HEK293 (cell line): ENCODE results near the gene TFR2.

Source experiments
- CTCF ChIA-PET: fragments of 350-600 bp; formaldehyde crosslinking; extraction: SDS; loops from one replicate; lab custom pipeline; 2021; ENCODE audit warnings: antibody characterized with exemption; lab: Yijun Ruan, JAX
- POLR2A ChIA-PET: fragments of 300-600 bp; formaldehyde crosslinking; extraction: SDS; loops from one replicate; lab custom pipeline; 2020; ENCODE audit warnings: antibody characterized with exemption, inconsistent platforms; lab: Yijun Ruan, JAX
- H3K27ac ChIP-seq: fragments of 200-500 bp; sonication (Bioruptor generic); 2 replicates; pipeline ENCODE4 v1.5.1; 2014; ENCODE audit warnings: low read depth, low read length, control low read depth, inconsistent platforms; ENCODE audit errors: extremely low read depth
- H3K36me3 ChIP-seq, 2 experiments: fragments of 200-500 bp in 1 of 2; sonication (Bioruptor generic) in 1 of 2; 1 replicate in 1 of 2; 2 replicates in 1 of 2; pipeline ENCODE4 v1.5.1; 2014 to 2017; ENCODE audit warnings: inconsistent platforms in 2 of 2, low read length in 2 of 2; ENCODE audit not compliant: control insufficient read depth in 2 of 2, insufficient read depth in 1 of 2
- H3K4me1 ChIP-seq: fragments of 200-500 bp; sonication (Bioruptor generic); 2 replicates; pipeline ENCODE4 v1.5.1; 2014; ENCODE audit warnings: mild to moderate bottlenecking, low read length, inconsistent platforms; ENCODE audit not compliant: control insufficient read depth, insufficient read depth
- H3K4me3 ChIP-seq: 2 replicates; pipeline ENCODE4 v1.5.1; 2011; ENCODE audit warnings: low read depth, mild to moderate bottlenecking, control low read depth, low read length, moderate library complexity
- H3K9me3 ChIP-seq: fragments of 200-500 bp; sonication (Bioruptor generic); 2 replicates; pipeline ENCODE4 v1.5.1; 2014; ENCODE audit warnings: low read depth, low read length, inconsistent platforms; ENCODE audit not compliant: control insufficient read depth, insufficient read depth
- EGR2 ChIP-seq: fragments of 450-650 bp; formaldehyde crosslinking; IDR thresholded peaks from 2 replicates; pipeline ENCODE4 v1.5.1; 2016; ENCODE audit warnings: low read depth, missing biosample characterization, missing genetic modification characterization
- GLIS2 ChIP-seq: fragments of 450-650 bp; formaldehyde crosslinking; IDR thresholded peaks from 2 replicates; pipeline ENCODE4 v1.5.1; 2016; ENCODE audit warnings: missing biosample characterization, missing genetic modification characterization
- KLF10 ChIP-seq: fragments of 450-650 bp; IDR thresholded peaks from 2 replicates; pipeline ENCODE4 v1.5.1; 2018; ENCODE audit warnings: missing biosample characterization, mild to moderate bottlenecking, missing genetic modification characterization
- KLF8 ChIP-seq: fragments of 450-650 bp; formaldehyde crosslinking; IDR thresholded peaks from 2 replicates; pipeline ENCODE4 v1.5.1; 2016; ENCODE audit warnings: missing biosample characterization, missing genetic modification characterization
- KLF9 ChIP-seq: fragments of 450-650 bp; formaldehyde crosslinking; IDR thresholded peaks from 2 replicates; pipeline ENCODE4 v1.5.1; 2016; ENCODE audit warnings: missing biosample characterization, missing genetic modification characterization, low read depth
- SP2 ChIP-seq: fragments of 450-650 bp; formaldehyde crosslinking; IDR thresholded peaks from 2 replicates; pipeline ENCODE4 v1.5.1; 2016; ENCODE audit warnings: missing biosample characterization, missing genetic modification characterization
- ZBTB8A ChIP-seq: fragments of 450-650 bp; formaldehyde crosslinking; IDR thresholded peaks from 2 replicates; pipeline ENCODE4 v1.5.1; 2016; ENCODE audit warnings: missing biosample characterization, missing genetic modification characterization
- ZFP41 ChIP-seq: fragments of 450-650 bp; formaldehyde crosslinking; IDR thresholded peaks from 2 replicates; pipeline ENCODE4 v1.5.1; 2016; ENCODE audit warnings: missing biosample characterization, missing genetic modification characterization, borderline replicate concordance
- ZNF341 ChIP-seq: fragments of 450-650 bp; formaldehyde crosslinking; IDR thresholded peaks from 2 replicates; pipeline ENCODE4; 2016; ENCODE audit warnings: low read depth, missing biosample characterization, missing genetic modification characterization
- ZNF394 ChIP-seq: fragments of 450-650 bp; formaldehyde crosslinking; IDR thresholded peaks from 2 replicates; pipeline ENCODE4 v1.5.1; 2016; ENCODE audit warnings: missing biosample characterization, missing genetic modification characterization, mild to moderate bottlenecking, moderate library complexity, borderline replicate concordance
- ZNF544 ChIP-seq: fragments of 450-650 bp; formaldehyde crosslinking; IDR thresholded peaks from 2 replicates; pipeline ENCODE4 v1.5.0; 2017; ENCODE audit warnings: missing biosample characterization, missing genetic modification characterization
- ZNF621 ChIP-seq: fragments of 450-650 bp; formaldehyde crosslinking; IDR thresholded peaks from 2 replicates; pipeline ENCODE4 v1.5.1; 2017; ENCODE audit warnings: missing biosample characterization, missing genetic modification characterization
- ZNF629 ChIP-seq: fragments of 450-650 bp; formaldehyde crosslinking; IDR thresholded peaks from 2 replicates; pipeline ENCODE4 v1.5.1; 2017; ENCODE audit warnings: missing biosample characterization, missing genetic modification characterization
- TF ChIP-seq, protein P1 (sequence below): fragments of 450-650 bp; formaldehyde crosslinking; IDR thresholded peaks from 2 replicates; pipeline ENCODE4 v1.5.1; 2016; ENCODE audit warnings: missing biosample characterization, missing genetic modification characterization
- TF ChIP-seq, protein P2 (sequence below): fragments of 450-650 bp; formaldehyde crosslinking; IDR thresholded peaks from 2 replicates; pipeline ENCODE4 v1.5.1; 2016; ENCODE audit warnings: missing biosample characterization, missing genetic modification characterization
- TF ChIP-seq, protein P3 (sequence below): fragments of 450-650 bp; formaldehyde crosslinking; IDR thresholded peaks from 2 replicates; pipeline ENCODE4 v1.5.1; 2016; ENCODE audit warnings: missing biosample characterization, missing genetic modification characterization
- TF ChIP-seq, protein P4 (sequence below): fragments of 450-650 bp; formaldehyde crosslinking; IDR thresholded peaks from 2 replicates; pipeline ENCODE4 v1.5.1; 2017; ENCODE audit warnings: missing biosample characterization, missing genetic modification characterization
- TF ChIP-seq, protein P5 (sequence below): fragments of 450-650 bp; formaldehyde crosslinking; optimal IDR thresholded peaks from 2 replicates; pipeline ENCODE3; 2016; ENCODE audit warnings: missing biosample characterization, mild to moderate bottlenecking, missing genetic modification characterization
- TF ChIP-seq, protein P6 (sequence below): fragments of 450-650 bp; formaldehyde crosslinking; IDR thresholded peaks from 2 replicates; pipeline ENCODE4 v1.5.1; 2016; ENCODE audit warnings: missing biosample characterization, missing genetic modification characterization
- TF ChIP-seq, protein P7 (sequence below): fragments of 450-650 bp; formaldehyde crosslinking; conservative IDR thresholded peaks from 2 replicates; pipeline ENCODE4 v1.5.1; 2016; ENCODE audit warnings: low read depth, missing biosample characterization, missing genetic modification characterization

TFR2 gene

DNA sequence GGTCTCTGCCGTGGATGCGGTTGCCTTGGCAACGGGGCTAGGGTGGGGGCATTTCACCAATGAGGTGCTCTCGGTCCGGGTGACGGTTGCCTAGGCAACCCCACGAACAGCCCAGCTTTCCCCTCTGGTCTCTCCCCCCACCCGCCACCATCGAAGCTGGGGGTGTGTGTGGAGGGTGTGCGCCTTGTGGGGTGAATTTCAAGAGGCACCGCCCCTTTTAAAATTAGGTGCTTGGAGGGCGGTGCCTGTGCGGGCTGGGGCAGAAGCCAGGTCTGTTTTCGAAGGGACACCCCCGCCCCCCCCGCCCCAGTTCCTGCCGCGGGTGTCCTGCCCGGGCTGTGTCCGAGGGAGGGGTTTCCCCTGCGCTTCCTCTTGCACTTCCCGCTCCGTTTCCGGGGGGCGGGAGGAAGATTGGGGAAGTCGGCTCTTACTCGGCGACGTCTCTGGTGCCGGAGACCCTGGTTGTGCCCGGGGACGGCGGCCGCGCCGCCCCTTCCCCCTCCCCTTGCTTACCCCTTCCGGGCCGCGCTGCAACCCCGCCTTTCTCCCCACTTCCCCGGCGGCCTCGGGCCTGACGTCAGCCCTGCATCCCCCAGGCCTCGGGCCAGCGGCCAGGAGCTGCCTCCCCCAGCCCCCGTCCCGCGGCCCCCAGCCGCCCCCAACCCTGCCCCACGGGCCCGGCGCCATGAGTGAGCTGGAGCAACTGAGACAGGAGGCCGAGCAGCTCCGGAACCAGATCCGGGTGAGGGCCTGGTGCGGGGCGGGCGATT, 34.4 kb upstream of the TFR2 start:
- peaks cover 6% of the 10 kb centered on the region; the same call in 1 of the 2 replicates for H3K4me1 ChIP-seq
- no peak for TF ChIP-seq ZNF621 (tag by site-specific recombination)
- TF ChIP-seq, protein P1, sequence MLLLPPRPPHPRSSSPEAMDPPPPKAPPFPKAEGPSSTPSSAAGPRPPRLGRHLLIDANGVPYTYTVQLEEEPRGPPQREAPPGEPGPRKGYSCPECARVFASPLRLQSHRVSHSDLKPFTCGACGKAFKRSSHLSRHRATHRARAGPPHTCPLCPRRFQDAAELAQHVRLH, result no peak
- TF ChIP-seq KLF8 (tag by site-specific recombination), result peak; percentile 91
- TF ChIP-seq GLIS2 (tag by site-specific recombination), result peak; percentile 83
- no peak for TF ChIP-seq ZFP41 (tag by site-specific recombination)
- TF ChIP-seq, protein P2, sequence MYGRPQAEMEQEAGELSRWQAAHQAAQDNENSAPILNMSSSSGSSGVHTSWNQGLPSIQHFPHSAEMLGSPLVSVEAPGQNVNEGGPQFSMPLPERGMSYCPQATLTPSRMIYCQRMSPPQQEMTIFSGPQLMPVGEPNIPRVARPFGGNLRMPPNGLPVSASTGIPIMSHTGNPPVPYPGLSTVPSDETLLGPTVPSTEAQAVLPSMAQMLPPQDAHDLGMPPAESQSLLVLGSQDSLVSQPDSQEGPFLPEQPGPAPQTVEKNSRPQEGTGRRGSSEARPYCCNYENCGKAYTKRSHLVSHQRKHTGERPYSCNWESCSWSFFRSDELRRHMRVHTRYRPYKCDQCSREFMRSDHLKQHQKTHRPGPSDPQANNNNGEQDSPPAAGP, result peak; percentile 39; the same call in 1 of the 2 replicates
- TF ChIP-seq, protein P3, sequence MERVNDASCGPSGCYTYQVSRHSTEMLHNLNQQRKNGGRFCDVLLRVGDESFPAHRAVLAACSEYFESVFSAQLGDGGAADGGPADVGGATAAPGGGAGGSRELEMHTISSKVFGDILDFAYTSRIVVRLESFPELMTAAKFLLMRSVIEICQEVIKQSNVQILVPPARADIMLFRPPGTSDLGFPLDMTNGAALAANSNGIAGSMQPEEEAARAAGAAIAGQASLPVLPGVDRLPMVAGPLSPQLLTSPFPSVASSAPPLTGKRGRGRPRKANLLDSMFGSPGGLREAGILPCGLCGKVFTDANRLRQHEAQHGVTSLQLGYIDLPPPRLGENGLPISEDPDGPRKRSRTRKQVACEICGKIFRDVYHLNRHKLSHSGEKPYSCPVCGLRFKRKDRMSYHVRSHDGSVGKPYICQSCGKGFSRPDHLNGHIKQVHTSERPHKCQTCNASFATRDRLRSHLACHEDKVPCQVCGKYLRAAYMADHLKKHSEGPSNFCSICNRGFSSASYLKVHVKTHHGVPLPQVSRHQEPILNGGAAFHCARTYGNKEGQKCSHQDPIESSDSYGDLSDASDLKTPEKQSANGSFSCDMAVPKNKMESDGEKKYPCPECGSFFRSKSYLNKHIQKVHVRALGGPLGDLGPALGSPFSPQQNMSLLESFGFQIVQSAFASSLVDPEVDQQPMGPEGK, result peak; percentile 95
- peak; percentile 89 for TF ChIP-seq ZNF341 (tag by site-specific recombination)
- peak; percentile 64; the same call in 1 of the 2 replicates for TF ChIP-seq ZBTB8A (tag by site-specific recombination)
- TF ChIP-seq KLF9 (tag by site-specific recombination), result peak; percentile 87
- TF ChIP-seq, protein P4, sequence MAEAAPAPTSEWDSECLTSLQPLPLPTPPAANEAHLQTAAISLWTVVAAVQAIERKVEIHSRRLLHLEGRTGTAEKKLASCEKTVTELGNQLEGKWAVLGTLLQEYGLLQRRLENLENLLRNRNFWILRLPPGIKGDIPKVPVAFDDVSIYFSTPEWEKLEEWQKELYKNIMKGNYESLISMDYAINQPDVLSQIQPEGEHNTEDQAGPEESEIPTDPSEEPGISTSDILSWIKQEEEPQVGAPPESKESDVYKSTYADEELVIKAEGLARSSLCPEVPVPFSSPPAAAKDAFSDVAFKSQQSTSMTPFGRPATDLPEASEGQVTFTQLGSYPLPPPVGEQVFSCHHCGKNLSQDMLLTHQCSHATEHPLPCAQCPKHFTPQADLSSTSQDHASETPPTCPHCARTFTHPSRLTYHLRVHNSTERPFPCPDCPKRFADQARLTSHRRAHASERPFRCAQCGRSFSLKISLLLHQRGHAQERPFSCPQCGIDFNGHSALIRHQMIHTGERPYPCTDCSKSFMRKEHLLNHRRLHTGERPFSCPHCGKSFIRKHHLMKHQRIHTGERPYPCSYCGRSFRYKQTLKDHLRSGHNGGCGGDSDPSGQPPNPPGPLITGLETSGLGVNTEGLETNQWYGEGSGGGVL (tag by site-specific recombination), result peak; percentile 73
- peak; percentile 78 for TF ChIP-seq SP2 (tag by site-specific recombination)
- TF ChIP-seq ZNF544 (tag by site-specific recombination), result no peak
- TF ChIP-seq, protein P5, sequence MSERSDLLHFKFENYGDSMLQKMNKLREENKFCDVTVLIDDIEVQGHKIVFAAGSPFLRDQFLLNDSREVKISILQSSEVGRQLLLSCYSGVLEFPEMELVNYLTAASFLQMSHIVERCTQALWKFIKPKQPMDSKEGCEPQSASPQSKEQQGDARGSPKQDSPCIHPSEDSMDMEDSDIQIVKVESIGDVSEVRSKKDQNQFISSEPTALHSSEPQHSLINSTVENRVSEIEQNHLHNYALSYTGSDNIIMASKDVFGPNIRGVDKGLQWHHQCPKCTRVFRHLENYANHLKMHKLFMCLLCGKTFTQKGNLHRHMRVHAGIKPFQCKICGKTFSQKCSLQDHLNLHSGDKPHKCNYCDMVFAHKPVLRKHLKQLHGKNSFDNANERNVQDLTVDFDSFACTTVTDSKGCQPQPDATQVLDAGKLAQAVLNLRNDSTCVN (tag by site-specific recombination), result peak; percentile 24
- TF ChIP-seq ZNF394 (tag by site-specific recombination), result peak; percentile 13; the same call in 1 of the 2 replicates
- TF ChIP-seq KLF10 (tag by site-specific recombination), result peak; percentile 97
- peak; percentile 44 for TF ChIP-seq ZNF629 (tag by site-specific recombination)
- TF ChIP-seq, protein P6, sequence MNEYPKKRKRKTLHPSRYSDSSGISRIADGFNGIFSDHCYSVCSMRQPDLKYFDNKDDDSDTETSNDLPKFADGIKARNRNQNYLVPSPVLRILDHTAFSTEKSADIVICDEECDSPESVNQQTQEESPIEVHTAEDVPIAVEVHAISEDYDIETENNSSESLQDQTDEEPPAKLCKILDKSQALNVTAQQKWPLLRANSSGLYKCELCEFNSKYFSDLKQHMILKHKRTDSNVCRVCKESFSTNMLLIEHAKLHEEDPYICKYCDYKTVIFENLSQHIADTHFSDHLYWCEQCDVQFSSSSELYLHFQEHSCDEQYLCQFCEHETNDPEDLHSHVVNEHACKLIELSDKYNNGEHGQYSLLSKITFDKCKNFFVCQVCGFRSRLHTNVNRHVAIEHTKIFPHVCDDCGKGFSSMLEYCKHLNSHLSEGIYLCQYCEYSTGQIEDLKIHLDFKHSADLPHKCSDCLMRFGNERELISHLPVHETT (tag by site-specific recombination), result peak; percentile 32; the same call in 1 of the 2 replicates
- TF ChIP-seq EGR2 (tag by site-specific recombination), result peak; percentile 16; the same call in 1 of the 2 replicates
- TF ChIP-seq, protein P7, sequence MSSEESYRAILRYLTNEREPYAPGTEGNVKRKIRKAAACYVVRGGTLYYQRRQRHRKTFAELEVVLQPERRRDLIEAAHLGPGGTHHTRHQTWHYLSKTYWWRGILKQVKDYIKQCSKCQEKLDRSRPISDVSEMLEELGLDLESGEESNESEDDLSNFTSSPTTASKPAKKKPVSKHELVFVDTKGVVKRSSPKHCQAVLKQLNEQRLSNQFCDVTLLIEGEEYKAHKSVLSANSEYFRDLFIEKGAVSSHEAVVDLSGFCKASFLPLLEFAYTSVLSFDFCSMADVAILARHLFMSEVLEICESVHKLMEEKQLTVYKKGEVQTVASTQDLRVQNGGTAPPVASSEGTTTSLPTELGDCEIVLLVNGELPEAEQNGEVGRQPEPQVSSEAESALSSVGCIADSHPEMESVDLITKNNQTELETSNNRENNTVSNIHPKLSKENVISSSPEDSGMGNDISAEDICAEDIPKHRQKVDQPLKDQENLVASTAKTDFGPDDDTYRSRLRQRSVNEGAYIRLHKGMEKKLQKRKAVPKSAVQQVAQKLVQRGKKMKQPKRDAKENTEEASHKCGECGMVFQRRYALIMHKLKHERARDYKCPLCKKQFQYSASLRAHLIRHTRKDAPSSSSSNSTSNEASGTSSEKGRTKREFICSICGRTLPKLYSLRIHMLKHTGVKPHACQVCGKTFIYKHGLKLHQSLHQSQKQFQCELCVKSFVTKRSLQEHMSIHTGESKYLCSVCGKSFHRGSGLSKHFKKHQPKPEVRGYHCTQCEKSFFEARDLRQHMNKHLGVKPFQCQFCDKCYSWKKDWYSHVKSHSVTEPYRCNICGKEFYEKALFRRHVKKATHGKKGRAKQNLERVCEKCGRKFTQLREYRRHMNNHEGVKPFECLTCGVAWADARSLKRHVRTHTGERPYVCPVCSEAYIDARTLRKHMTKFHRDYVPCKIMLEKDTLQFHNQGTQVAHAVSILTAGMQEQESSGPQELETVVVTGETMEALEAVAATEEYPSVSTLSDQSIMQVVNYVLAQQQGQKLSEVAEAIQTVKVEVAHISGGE, result peak; percentile 88

More for the DNA sequence above, 34.4 kb upstream of the TFR2 start:
- peak overlapping the region; percentile 97 for H3K4me3 ChIP-seq
- ChIA-PET POLR2A (interaction anchor here (3.8 kb wide), 1 partner anchor 90 kb away, joined by 26 read pairs; the partner anchor contains the start of genes FBXO24 and LRCH4), CTCF (interaction anchor here (1.2 to 8.4 kb wide), 2 partner anchors 16 to 30 kb away, joined by 4 to 77 read pairs; partner anchors contain the start of gene POP7)
- no peaks in the 10 kb centered on the region for H3K9me3 ChIP-seq
- no peak overlapping the region; the same call in 1 of the 2 replicates for H3K27ac ChIP-seq
- H3K36me3 ChIP-seq, result peaks cover 0 to 41% of the 10 kb centered on the region in 2 experiments; a peak in 2 of 3 replicates
